Measurements from ENCODE around the gene ASTN2.

- no peak for TF ChIP-seq CTCF (IDR thresholded peaks at IDR 0.05 in 2 of 3, conservative IDR thresholded peaks at IDR 0.05 in 1 of 3; ENCODE audit: control insufficient read depth in 2 of 3, extremely low read depth in 1 of 3, insufficient read depth in 1 of 3, low read depth in 3 of 3, low read length in 3 of 3)
- no peak for TF ChIP-seq MEF2A (IDR thresholded peaks at IDR 0.05; ENCODE audit: insufficient read depth, low read depth, low read length)
- no peak for TF ChIP-seq FOXM1 (IDR thresholded peaks at IDR 0.05; ENCODE audit: low read depth, low read length)
Measured at GRCh38 chr9:116855881-116856662, 558.8 kb downstream of the ASTN2 start.
